Glutamatergic neuron (in vitro differentiated cells): ENCODE results near the gene TNC. TPM values are rescaled to one million over a fixed set of nuclear protein-coding genes. Genes with fewer than 3 reads are reported as not detected.

ENCODE experiments used
- DNase-seq: peaks from one replicate; pipeline ENCODE4 v3.0.0; 2022
- H3K27ac Mint-ChIP-seq: one replicate; pipeline ENCODE4 v1.8.0; 2020; ENCODE audit warnings: mild to moderate bottlenecking, mixed read lengths, inconsistent platforms; ENCODE audit not compliant: unreplicated experiment
- H3K27me3 Mint-ChIP-seq: one replicate; pipeline ENCODE4 v1.8.0; 2020; ENCODE audit warnings: mild to moderate bottlenecking, moderate library complexity, mixed read lengths, inconsistent platforms; ENCODE audit not compliant: unreplicated experiment
- H3K36me3 Mint-ChIP-seq: one replicate; pipeline ENCODE4 v1.8.0; 2020; ENCODE audit warnings: mild to moderate bottlenecking, mixed read lengths, inconsistent platforms; ENCODE audit not compliant: unreplicated experiment
- H3K4me1 Mint-ChIP-seq: one replicate; pipeline ENCODE4 v1.8.0; 2020; ENCODE audit warnings: mild to moderate bottlenecking, low read depth, mixed read lengths, inconsistent platforms; ENCODE audit not compliant: unreplicated experiment
- H3K4me3 Mint-ChIP-seq: one replicate; pipeline ENCODE4 v1.8.0; 2020; ENCODE audit warnings: mild to moderate bottlenecking, mixed read lengths, inconsistent platforms; ENCODE audit not compliant: unreplicated experiment
- H3K9me3 Mint-ChIP-seq: one replicate; pipeline ENCODE4 v1.8.0; 2020; ENCODE audit warnings: mild to moderate bottlenecking, moderate library complexity, mixed read lengths, inconsistent platforms; ENCODE audit not compliant: unreplicated experiment
- CTCF ChIP-seq: fragments of 200-600 bp; sonication (generic); IDR thresholded peaks from one replicate; pipeline ENCODE4 v1.5.0; 2021; ENCODE audit not compliant: partially characterized antibody, unreplicated experiment
- total RNA-seq: library from RNA; stranded (reverse); fragmentation: NEBNext Ultra II Directional; extraction: Animal tissue kit (Norgen Biotek cat#: 25700); gene quantifications from one replicate; pipeline ENCODE4 v1.2.1, GENCODE V29; 2021; ENCODE audit not compliant: unreplicated experiment

Gene TNC
- total RNA-seq, 1 donor from 2014 or later: 34.5 TPM

- Mint-ChIP-seq H3K4me1 (peaks cover 7% of the 10 kb centered on the region), H3K36me3 (peaks cover 3% of the 10 kb centered on the region), H3K4me3 (peak overlapping the region; percentile 85), H3K9me3 (no peaks in the 10 kb centered on the region), H3K27ac (peak overlapping the region; percentile 89), H3K27me3 (peaks cover 4% of the 10 kb centered on the region)
- DNase-seq: peak; percentile 38
- TF ChIP-seq CTCF: no peak
Measured at GRCh38 chr9:115118879-115119218, 892 bp upstream of the TNC start.

- Mint-ChIP-seq H3K27me3 (peaks cover 4% of the 10 kb centered on the region), H3K9me3 (no peaks in the 10 kb centered on the region), H3K4me1 (peaks cover 6% of the 10 kb centered on the region), H3K36me3 (peaks cover 3% of the 10 kb centered on the region), H3K27ac (no peak overlapping the region), H3K4me3 (peak overlapping the region; percentile 60)
- no peak for DNase-seq
- TF ChIP-seq CTCF: no peak
Measured at GRCh38 chr9:115116421-115117284, 1.3 kb downstream of the TNC start.

- H3K4me3 Mint-ChIP-seq: peak overlapping the region; percentile 60
- H3K9me3 Mint-ChIP-seq: no peaks in the 10 kb centered on the region
- H3K36me3 Mint-ChIP-seq: peaks cover 3% of the 10 kb centered on the region
- peaks cover 6% of the 10 kb centered on the region for H3K4me1 Mint-ChIP-seq
- peaks cover 4% of the 10 kb centered on the region for H3K27me3 Mint-ChIP-seq
- TF ChIP-seq CTCF: no peak
- no peak for DNase-seq
- no peak overlapping the region for H3K27ac Mint-ChIP-seq
Measured at GRCh38 chr9:115115924-115116323, 2.0 kb downstream of the TNC start.

GRCh38 chr9:115115117-115115880 lies 2.7 kb downstream of the TNC start:
- no peak for TF ChIP-seq CTCF
- no peak for DNase-seq
- H3K27ac Mint-ChIP-seq: no peak overlapping the region
- peaks cover 4% of the 10 kb centered on the region for H3K27me3 Mint-ChIP-seq
- H3K9me3 Mint-ChIP-seq: no peaks in the 10 kb centered on the region
- peaks cover 6% of the 10 kb centered on the region for H3K4me1 Mint-ChIP-seq
- H3K4me3 Mint-ChIP-seq: no peak overlapping the region
- peaks cover 3% of the 10 kb centered on the region for H3K36me3 Mint-ChIP-seq

- Mint-ChIP-seq H3K27me3 (peaks cover 4% of the 10 kb centered on the region), H3K4me3 (no peak overlapping the region), H3K9me3 (no peaks in the 10 kb centered on the region), H3K27ac (no peak overlapping the region), H3K4me1 (peaks cover 6% of the 10 kb centered on the region), H3K36me3 (peaks cover 3% of the 10 kb centered on the region)
- DNase-seq: no peak
- TF ChIP-seq CTCF: no peak
Measured at GRCh38 chr9:115114546-115114945, 3.4 kb downstream of the TNC start.
